SIG-M5 treated with dmso at 0.1 percent for 504 hours (cell line): ENCODE measurements around the gene KIAA1958.

ENCODE experiments used
- DNase-seq: peaks from one replicate; lab custom pipeline; 2025; ENCODE audit not compliant: unreplicated experiment; lab: John Stamatoyannopoulos, UW

Gene KIAA1958

GRCh38 chr9:112486221-112487007 is at the start of gene KIAA1958:
Gene KIAA1958, plus strand, starts transcription at chr9:112486827. Its CDS starts 87,254 bp downstream, at chr9:112574081.
- peak; percentile 77 for DNase-seq

- DNase-seq, result no peak
These were observed 49.2 kb upstream of the KIAA1958 start for GRCh38 chr9:112437406-112437805.

- no peak for DNase-seq
These were observed 47.5 kb upstream of the KIAA1958 start for GRCh38 chr9:112439171-112439570.

GRCh38 chr9:112439825-112440224 is 46.8 kb upstream of the KIAA1958 start:
- no peak for DNase-seq

GRCh38 chr9:112443200-112443599 is 43.4 kb upstream of the KIAA1958 start:
- peak; percentile 6 for DNase-seq

- DNase-seq, result no peak
These were observed 43.0 kb upstream of the KIAA1958 start for GRCh38 chr9:112443636-112444035.

GRCh38 chr9:112445196-112445595 is 41.4 kb upstream of the KIAA1958 start:
- peak; percentile 26 for DNase-seq

- DNase-seq, result no peak
These were observed 40.5 kb upstream of the KIAA1958 start for GRCh38 chr9:112446080-112446479.

- no peak for DNase-seq
These were observed 40.1 kb upstream of the KIAA1958 start for GRCh38 chr9:112446526-112446925.

GRCh38 chr9:112447283-112447761 is 39.3 kb upstream of the KIAA1958 start:
- no peak for DNase-seq

- DNase-seq, result no peak
These were observed 23.8 kb upstream of the KIAA1958 start for GRCh38 chr9:112462855-112463254.

GRCh38 chr9:112465352-112465751 is 21.3 kb upstream of the KIAA1958 start:
- DNase-seq, result no peak

- DNase-seq, result no peak
These were observed 13.6 kb upstream of the KIAA1958 start for GRCh38 chr9:112472996-112473395.

GRCh38 chr9:112473986-112474385 is 12.6 kb upstream of the KIAA1958 start:
- DNase-seq, result no peak

GRCh38 chr9:112475318-112475717 is 11.3 kb upstream of the KIAA1958 start:
- no peak for DNase-seq

- DNase-seq, result no peak
These were observed 9.3 kb upstream of the KIAA1958 start for GRCh38 chr9:112477330-112477729.

GRCh38 chr9:112479221-112479620 is 7.4 kb upstream of the KIAA1958 start:
- DNase-seq, result no peak

GRCh38 chr9:112484607-112485006 is 2.0 kb upstream of the KIAA1958 start:
- no peak for DNase-seq

GRCh38 chr9:112485574-112485973 is 1.1 kb upstream of the KIAA1958 start:
- no peak for DNase-seq

- peak; percentile 57 for DNase-seq
These were observed 576 bp downstream of the KIAA1958 start for GRCh38 chr9:112487008-112487798.

- DNase-seq, result no peak
These were observed 1.2 kb downstream of the KIAA1958 start for GRCh38 chr9:112487799-112488340.
